Karpas-422 (cell line): ENCODE results near the gene PCSK5. TPM values are rescaled to one million over a fixed set of nuclear protein-coding genes. Genes with fewer than 3 reads are reported as not detected.

Experiments
- DNase-seq: peaks from one replicate; pipeline ENCODE4 v3.0.0-alpha.2; 2015
- H2AFZ ChIP-seq: fragments of 200-600 bp; sonication (generic); 2 replicates; pipeline ENCODE4 v1.6.1; 2014; ENCODE audit warnings: antibody characterized with exemption, low read length, mixed read lengths
- H3K27ac ChIP-seq: fragments of 200-600 bp; sonication (generic); 2 replicates; pipeline ENCODE4 v1.5.1; 2014; ENCODE audit warnings: mild to moderate bottlenecking, low read length, moderate library complexity
- H3K27me3 ChIP-seq: fragments of 200-600 bp; sonication (generic); 2 replicates; pipeline ENCODE4 v1.6.1; 2014; ENCODE audit warnings: low read length, mixed read lengths
- H3K36me3 ChIP-seq: fragments of 200-600 bp; sonication (generic); 2 replicates; pipeline ENCODE4 v1.6.1; 2014; ENCODE audit warnings: low read length, mixed read lengths; ENCODE audit not compliant: insufficient read depth
- H3K4me1 ChIP-seq: fragments of 200-600 bp; sonication (generic); 2 replicates; pipeline ENCODE4 v1.6.1; 2014; ENCODE audit warnings: mild to moderate bottlenecking, low read length, mixed read lengths
- H3K4me2 ChIP-seq: fragments of 200-600 bp; sonication (generic); 2 replicates; pipeline ENCODE4 v1.6.1; 2014; ENCODE audit warnings: low read length, low read depth, mild to moderate bottlenecking; ENCODE audit not compliant: poor library complexity, severe bottlenecking
- H3K4me3 ChIP-seq: fragments of 200-600 bp; sonication (generic); 2 replicates; pipeline ENCODE4 v1.5.1; 2014; ENCODE audit warnings: mild to moderate bottlenecking, antibody characterized with exemption, low read length, mixed read lengths
- H3K79me2 ChIP-seq: fragments of 200-600 bp; sonication (generic); 2 replicates; pipeline ENCODE4 v1.6.1; 2014; ENCODE audit warnings: mild to moderate bottlenecking, low read length, mixed read lengths
- H3K9ac ChIP-seq: fragments of 200-600 bp; sonication (generic); 2 replicates; pipeline ENCODE4 v1.6.0; 2014; ENCODE audit warnings: low read length
- H3K9me2 ChIP-seq: fragments of 200-600 bp; sonication (generic), shearing (Covaris generic); replicated peaks from 2 replicates; pipeline ENCODE4 v1.6.0; 2014; ENCODE audit warnings: mild to moderate bottlenecking, low read length, moderate library complexity; ENCODE audit not compliant: insufficient read depth
- H3K9me3 ChIP-seq: fragments of 300-700, 200-600 bp; sonication (generic); 2 replicates; pipeline ENCODE4 v1.6.1; 2014; ENCODE audit warnings: low read length, mixed read lengths
- H4K20me1 ChIP-seq: fragments of 200-600 bp; sonication (generic); 2 replicates; pipeline ENCODE4 v1.6.1; 2014; ENCODE audit warnings: mild to moderate bottlenecking, antibody characterized with exemption, low read length, low read depth; ENCODE audit not compliant: insufficient read depth
- total RNA-seq: library from RNA; depleted of rRNA; stranded (reverse); fragments of >200 nt; shearing (Covaris generic); gene quantifications from 2 replicates; pipeline ENCODE4 v1.2.3, GENCODE V29; 2014; ENCODE audit warnings: low replicate concordance

The PCSK5 gene
- total RNA-seq, 1 experiment from 2014 or later: not detected

DNA sequence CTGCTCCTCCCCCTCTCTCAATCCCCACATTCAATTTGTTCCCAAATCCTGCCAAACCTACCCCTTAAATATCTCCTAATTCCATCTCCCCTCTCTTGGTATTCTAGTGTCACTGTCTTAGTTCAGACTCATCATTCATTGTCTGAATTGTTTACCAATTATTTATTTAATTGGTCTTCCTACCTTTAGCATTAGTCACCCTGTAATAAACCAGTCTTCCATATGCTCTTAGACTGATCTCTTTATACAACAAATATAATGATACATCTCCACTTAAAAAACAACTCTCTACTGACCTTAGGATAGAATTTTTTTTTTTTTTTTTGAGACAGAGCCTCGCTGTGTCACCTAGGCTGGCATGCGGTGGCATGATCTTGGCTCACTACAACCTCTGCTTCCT, 452.4 kb downstream of the PCSK5 start:
- Histone ChIP-seq H3K9me2 (no peaks in the 10 kb centered on the region), H2AFZ (no peak overlapping the region), H3K9ac (no peak overlapping the region), H3K27ac (no peak overlapping the region), H3K4me3 (no peak overlapping the region), H3K36me3 (no peaks in the 10 kb centered on the region), H3K79me2 (no peaks in the 10 kb centered on the region), H4K20me1 (no peaks in the 10 kb centered on the region), H3K4me2 (no peak overlapping the region), H3K4me1 (peaks cover 7% of the 10 kb centered on the region), H3K9me3 (no peaks in the 10 kb centered on the region), H3K27me3 (no peaks in the 10 kb centered on the region)
- no peak for DNase-seq

DNA sequence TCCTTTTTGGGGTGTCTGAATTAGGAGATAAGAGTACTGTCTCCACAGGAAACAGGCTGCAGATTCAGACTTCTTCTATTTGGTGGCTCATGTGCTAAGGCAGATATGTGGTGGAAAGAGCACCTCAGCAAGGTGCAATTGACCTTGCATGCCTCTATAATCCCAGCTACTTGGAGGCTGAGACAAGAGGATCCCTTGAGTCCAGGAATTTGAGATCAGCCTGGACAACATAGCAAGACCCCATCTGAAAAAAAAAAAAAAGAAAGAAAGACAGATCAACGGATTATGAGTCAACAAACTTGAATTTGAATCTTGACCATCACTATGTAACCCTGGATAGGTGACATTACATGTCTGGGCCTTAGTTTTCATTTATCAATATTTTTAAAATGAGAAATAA, 459.4 kb downstream of the PCSK5 start:
- Histone ChIP-seq H4K20me1 (no peaks in the 10 kb centered on the region), H3K9me2 (no peaks in the 10 kb centered on the region), H3K79me2 (no peaks in the 10 kb centered on the region), H3K36me3 (no peaks in the 10 kb centered on the region), H2AFZ (no peak overlapping the region), H3K9me3 (no peaks in the 10 kb centered on the region), H3K27me3 (no peaks in the 10 kb centered on the region), H3K4me3 (no peak overlapping the region), H3K4me2 (no peak overlapping the region), H3K9ac (no peak overlapping the region), H3K4me1 (peaks cover 7% of the 10 kb centered on the region), H3K27ac (no peak overlapping the region)
- no peak for DNase-seq

DNA sequence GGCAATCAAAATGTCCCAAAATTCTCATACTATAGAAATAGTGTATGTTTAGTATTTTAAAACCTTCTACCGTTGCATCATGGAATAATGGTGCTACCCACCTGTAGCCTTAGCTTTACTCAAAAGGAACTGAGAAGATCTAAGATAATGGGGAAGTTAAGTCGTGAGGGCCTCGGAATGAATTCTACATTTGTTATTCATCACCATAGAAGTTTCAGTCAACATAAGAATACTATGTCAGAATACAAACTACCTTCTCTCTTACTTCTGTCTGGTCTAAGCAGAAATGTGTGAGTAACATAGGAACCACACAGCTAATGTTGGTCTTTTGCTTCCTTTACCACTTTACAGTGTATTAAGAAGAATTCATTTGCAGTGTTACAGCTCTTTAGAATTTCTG, 460.5 kb downstream of the PCSK5 start:
- no peak overlapping the region for H3K4me3 ChIP-seq
- H4K20me1 ChIP-seq: no peaks in the 10 kb centered on the region
- H3K9ac ChIP-seq: no peak overlapping the region
- no peaks in the 10 kb centered on the region for H3K9me3 ChIP-seq
- H3K4me1 ChIP-seq: peaks cover 7% of the 10 kb centered on the region
- H3K79me2 ChIP-seq: no peaks in the 10 kb centered on the region
- H3K36me3 ChIP-seq: no peaks in the 10 kb centered on the region
- H3K9me2 ChIP-seq: no peaks in the 10 kb centered on the region
- H3K4me2 ChIP-seq: no peak overlapping the region
- DNase-seq: no peak
- no peak overlapping the region for H3K27ac ChIP-seq
- no peaks in the 10 kb centered on the region for H3K27me3 ChIP-seq
- H2AFZ ChIP-seq: no peak overlapping the region

DNA sequence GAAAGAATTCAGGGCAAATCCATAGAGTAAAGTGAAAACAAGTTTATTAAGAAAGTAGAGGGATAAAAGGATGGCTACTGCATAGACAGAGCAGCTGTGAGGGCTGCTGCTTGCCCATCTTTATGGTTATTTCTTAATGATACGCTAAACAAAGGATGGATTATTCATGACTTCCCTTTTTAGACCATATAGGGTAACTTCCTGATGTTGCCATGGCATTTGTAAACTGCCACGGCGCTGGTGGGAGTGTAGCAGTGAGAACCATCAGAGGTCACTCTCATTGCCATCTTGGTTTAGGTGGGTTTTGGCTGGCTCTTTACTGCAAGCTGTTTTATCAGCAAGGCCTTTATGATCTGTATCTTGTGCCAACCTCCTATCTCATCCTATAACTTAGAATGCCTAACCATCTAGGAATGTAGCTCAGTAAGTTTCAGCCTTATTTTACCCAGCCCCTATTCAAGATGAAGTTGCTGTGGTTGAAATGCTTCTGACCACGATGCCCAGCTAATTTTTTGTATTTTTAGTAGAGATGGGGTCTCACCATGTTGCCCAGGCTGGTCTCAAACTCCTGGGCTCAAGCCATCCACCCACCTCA, 461.6 kb downstream of the PCSK5 start:
- Histone ChIP-seq H3K4me3 (no peak overlapping the region), H3K36me3 (no peaks in the 10 kb centered on the region), H3K4me2 (no peak overlapping the region), H3K9me2 (no peaks in the 10 kb centered on the region), H3K9ac (no peak overlapping the region), H3K79me2 (no peaks in the 10 kb centered on the region), H2AFZ (no peak overlapping the region), H3K9me3 (no peaks in the 10 kb centered on the region), H3K4me1 (peaks cover 5% of the 10 kb centered on the region), H3K27ac (no peak overlapping the region), H4K20me1 (no peaks in the 10 kb centered on the region), H3K27me3 (no peaks in the 10 kb centered on the region)
- no peak for DNase-seq

GRCh38 chr9:76353280-76353679, 462.8 kb downstream of the PCSK5 start:
- Histone ChIP-seq H4K20me1 (no peaks in the 10 kb centered on the region), H3K9me2 (no peaks in the 10 kb centered on the region), H2AFZ (no peak overlapping the region), H3K9me3 (no peaks in the 10 kb centered on the region), H3K36me3 (no peaks in the 10 kb centered on the region), H3K27ac (no peak overlapping the region), H3K4me2 (no peak overlapping the region), H3K9ac (no peak overlapping the region), H3K4me3 (no peak overlapping the region), H3K4me1 (no peaks in the 10 kb centered on the region), H3K27me3 (no peaks in the 10 kb centered on the region), H3K79me2 (no peaks in the 10 kb centered on the region)
- no peak for DNase-seq

- no peaks in the 10 kb centered on the region for H3K79me2 ChIP-seq
- DNase-seq: no peak
Measured at GRCh38 chr9:76354221-76354620, 463.7 kb downstream of the PCSK5 start.

DNA sequence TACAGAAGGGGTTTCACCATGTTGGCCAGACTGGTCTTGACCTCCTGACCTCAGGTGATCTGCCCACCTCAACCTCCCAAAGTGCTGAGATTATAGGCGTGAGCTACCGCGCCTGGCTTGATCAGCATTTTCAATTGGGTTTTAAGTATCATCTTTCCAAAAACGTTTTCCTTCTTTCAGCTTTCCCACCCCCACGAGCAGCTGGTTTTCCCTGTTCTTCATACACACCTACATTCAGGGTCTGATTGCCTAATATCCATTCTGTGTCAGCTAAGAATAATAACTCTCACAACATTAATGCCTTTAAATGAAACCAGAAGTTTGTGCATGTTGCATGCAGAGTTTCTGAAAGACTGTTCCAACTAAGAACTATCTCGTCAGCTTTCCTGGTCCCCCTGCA, 465.4 kb downstream of the PCSK5 start:
- Histone ChIP-seq H3K4me1 (no peaks in the 10 kb centered on the region), H3K27ac (no peak overlapping the region), H3K4me2 (no peak overlapping the region), H3K79me2 (no peaks in the 10 kb centered on the region), H3K9ac (no peak overlapping the region), H3K27me3 (no peaks in the 10 kb centered on the region), H3K9me3 (no peaks in the 10 kb centered on the region), H3K4me3 (no peak overlapping the region), H2AFZ (no peak overlapping the region), H4K20me1 (no peaks in the 10 kb centered on the region), H3K36me3 (no peaks in the 10 kb centered on the region), H3K9me2 (no peaks in the 10 kb centered on the region)
- DNase-seq: no peak

More at GRCh38 chr9:76354221-76354620, 463.7 kb downstream of the PCSK5 start:
- no peak overlapping the region for H3K4me2 ChIP-seq
- H3K4me1 ChIP-seq: no peaks in the 10 kb centered on the region
- H3K9me3 ChIP-seq: no peaks in the 10 kb centered on the region
- H3K9ac ChIP-seq: no peak overlapping the region
- no peak overlapping the region for H3K4me3 ChIP-seq
- no peaks in the 10 kb centered on the region for H3K9me2 ChIP-seq
- H3K36me3 ChIP-seq: no peaks in the 10 kb centered on the region
- no peaks in the 10 kb centered on the region for H3K27me3 ChIP-seq
- no peaks in the 10 kb centered on the region for H4K20me1 ChIP-seq
- H2AFZ ChIP-seq: no peak overlapping the region
- no peak overlapping the region for H3K27ac ChIP-seq

DNA sequence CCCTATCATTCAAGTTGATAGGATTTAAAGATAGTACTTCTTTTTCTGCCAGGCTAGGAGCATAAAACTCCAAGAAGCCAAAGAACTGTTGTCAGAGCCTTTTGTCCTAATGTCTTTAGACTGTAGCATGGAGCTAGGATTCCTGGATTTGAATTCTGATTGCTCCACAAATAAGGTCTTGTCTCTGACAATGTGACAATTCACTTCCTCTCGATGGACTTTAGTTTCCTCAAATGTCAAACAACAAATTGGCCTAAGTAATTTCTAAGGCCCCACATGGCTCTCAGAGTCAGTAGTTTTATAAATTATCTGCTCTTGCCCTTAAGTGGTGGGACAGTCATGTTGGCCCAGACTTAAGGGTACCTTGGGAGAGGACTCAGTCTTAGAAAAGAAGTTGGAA, 467.1 kb downstream of the PCSK5 start:
- Histone ChIP-seq H3K4me2 (no peak overlapping the region), H3K27me3 (no peaks in the 10 kb centered on the region), H3K27ac (no peak overlapping the region), H3K9me2 (no peaks in the 10 kb centered on the region), H3K4me3 (no peak overlapping the region), H3K36me3 (no peaks in the 10 kb centered on the region), H3K9me3 (no peaks in the 10 kb centered on the region), H3K4me1 (no peaks in the 10 kb centered on the region), H3K9ac (no peak overlapping the region), H3K79me2 (no peaks in the 10 kb centered on the region), H2AFZ (no peak overlapping the region), H4K20me1 (no peaks in the 10 kb centered on the region)
- DNase-seq: no peak
